HG02642 (cell line): Measurements from ENCODE around the gene CCDC51.
"Not testable (repeated sequence)": the region's sequence is repeated elsewhere in the genome, so short reads cannot be mapped to it uniquely, and the experiment has no call there.

Experiments used
- ATAC-seq: cut with Tn5 transposase; IDR thresholded peaks from one replicate; pipeline ENCODE4 v1.9.1; 2021; ENCODE audit warnings: mild to moderate bottlenecking; ENCODE audit not compliant: unreplicated experiment, poor library complexity

CCDC51 gene

GRCh38 chr3:48439820-48440589 is at the start of gene CCDC51, which contains the start of gene TMA7:
TSS of gene CCDC51 (minus strand) at chr3:48440119. CDS start at chr3:48435128, 4,991 bp downstream.
TSS of gene TMA7 (plus strand) at chr3:48440257. CDS start at chr3:48440297, 40 bp downstream.
- peak; percentile 96 for ATAC-seq

GRCh38 chr3:48486952-48487351 is 47.0 kb upstream of the CCDC51 start:
- no peak for ATAC-seq

GRCh38 chr3:48482822-48483221 is 42.9 kb upstream of the CCDC51 start:
- ATAC-seq, result not testable (repeated sequence)

GRCh38 chr3:48480891-48481290 is 41.0 kb upstream of the CCDC51 start:
- ATAC-seq, result not testable (repeated sequence)

- no peak for ATAC-seq
Measured at GRCh38 chr3:48478626-48479555, 39.0 kb upstream of the CCDC51 start.

- no peak for ATAC-seq
Measured at GRCh38 chr3:48477959-48478520, 38.1 kb upstream of the CCDC51 start.

- ATAC-seq, result no peak
Measured at GRCh38 chr3:48476426-48477053, 36.6 kb upstream of the CCDC51 start.

- ATAC-seq, result no peak
Measured at GRCh38 chr3:48475188-48475587, 35.3 kb upstream of the CCDC51 start.

- no peak for ATAC-seq
Measured at GRCh38 chr3:48474619-48475018, 34.7 kb upstream of the CCDC51 start.

GRCh38 chr3:48474031-48474430 is 34.1 kb upstream of the CCDC51 start:
- not testable (repeated sequence) for ATAC-seq

- ATAC-seq, result no peak
Measured at GRCh38 chr3:48473617-48473952, 33.7 kb upstream of the CCDC51 start.

- peak; percentile 82 for ATAC-seq
Measured at GRCh38 chr3:48472923-48473616, 33.2 kb upstream of the CCDC51 start.

GRCh38 chr3:48472673-48472922 is 32.7 kb upstream of the CCDC51 start:
- ATAC-seq, result peak; percentile 8

- ATAC-seq, result no peak
Measured at GRCh38 chr3:48470286-48470685, 30.4 kb upstream of the CCDC51 start.

GRCh38 chr3:48469046-48469915 is 29.4 kb upstream of the CCDC51 start:
- no peak for ATAC-seq

- ATAC-seq, result no peak
Measured at GRCh38 chr3:48468329-48468731, 28.4 kb upstream of the CCDC51 start.

- ATAC-seq, result no peak
Measured at GRCh38 chr3:48467473-48468267, 27.8 kb upstream of the CCDC51 start.

GRCh38 chr3:48467110-48467454 is 27.2 kb upstream of the CCDC51 start:
- no peak for ATAC-seq
